Activated CD8-positive, alpha-beta memory T cell treated with anti-CD3 and anti-CD28 coated beads, Interleukin-2, amount 10 ng/mL, durations not matched to agents 7 days and 5 days (primary cell): Measurements from ENCODE around the gene ISCU. TPM values are rescaled to one million over a fixed set of nuclear protein-coding genes. Genes with fewer than 3 reads are reported as not detected.
"Not testable (repeated sequence)": the region's sequence is repeated elsewhere in the genome, so short reads cannot be mapped to it uniquely, and the experiment has no call there.

Experiments
- ATAC-seq: fragments of 150-1000 bp; cut with Tn5 transposase; one replicate; pipeline ENCODE4 v1.10.0; 2021; ENCODE audit warnings: moderate library complexity
- CTCF ChIA-PET: fragments of 350-600 bp; sonication (Branson Sonifier 250); formaldehyde crosslinking; loops from one replicate; lab custom pipeline; 2021; ENCODE audit warnings: antibody characterized with exemption; lab: Charles Lee
- DNase-seq: peaks from one replicate; pipeline ENCODE4 v3.0.0-alpha.2; 2020
- H3K27ac Mint-ChIP-seq: one replicate; pipeline ENCODE4 v1.8.0; 2021; ENCODE audit warnings: mild to moderate bottlenecking, mixed read lengths
- H3K27me3 Mint-ChIP-seq: one replicate; pipeline ENCODE4 v1.8.0; 2021; ENCODE audit warnings: mixed read lengths
- H3K36me3 Mint-ChIP-seq: one replicate; pipeline ENCODE4 v1.8.0; 2021; ENCODE audit warnings: mild to moderate bottlenecking, mixed read lengths
- H3K4me1 Mint-ChIP-seq: one replicate; pipeline ENCODE4 v1.8.0; 2021; ENCODE audit warnings: mixed read lengths
- H3K4me3 Mint-ChIP-seq: one replicate; pipeline ENCODE4 v1.8.0; 2021; ENCODE audit warnings: mild to moderate bottlenecking, moderate library complexity, mixed read lengths
- H3K9me3 Mint-ChIP-seq: one replicate; pipeline ENCODE4 v1.8.0; 2022; ENCODE audit warnings: low read depth, mixed read lengths
- total RNA-seq, 2 experiments: library from RNA; stranded (reverse); gene quantifications; one replicate each; pipeline ENCODE4 v1.2.3, GENCODE V29; 2021

Gene ISCU
- total RNA-seq, 2 experiments from 2014 or later = 64.2 to 86.9 TPM

DNA sequence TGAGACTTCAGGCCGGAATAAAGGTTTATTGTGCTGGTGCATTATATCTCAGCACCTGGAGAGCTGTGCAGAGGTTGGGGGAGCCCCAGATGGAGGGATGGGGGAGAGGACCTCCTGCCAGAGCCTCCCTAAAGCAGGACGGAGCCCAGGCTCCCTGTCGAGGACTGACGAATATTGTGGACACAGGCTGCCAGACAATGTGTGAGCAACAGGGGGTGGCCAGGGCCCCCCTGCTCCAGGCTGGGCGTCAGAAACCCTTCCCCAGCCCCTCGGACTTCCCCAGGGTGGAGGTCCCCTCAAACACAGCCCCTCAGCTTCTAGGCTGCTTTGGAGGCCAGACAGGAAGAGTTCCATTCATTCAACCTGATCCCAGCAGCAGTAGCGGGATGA lies 27.4 kb downstream of the ISCU start:
- H3K27me3 Mint-ChIP-seq = peaks cover under 1% of the 10 kb centered on the region
- no peak overlapping the region for H3K27ac Mint-ChIP-seq
- CTCF ChIA-PET = no interaction called here
- H3K36me3 Mint-ChIP-seq = no peaks in the 10 kb centered on the region
- ATAC-seq (no peak), DNase-seq (no peak)
- H3K4me3 Mint-ChIP-seq = no peak overlapping the region
- H3K4me1 Mint-ChIP-seq = no peaks in the 10 kb centered on the region
- H3K9me3 Mint-ChIP-seq = no peaks in the 10 kb centered on the region

DNA sequence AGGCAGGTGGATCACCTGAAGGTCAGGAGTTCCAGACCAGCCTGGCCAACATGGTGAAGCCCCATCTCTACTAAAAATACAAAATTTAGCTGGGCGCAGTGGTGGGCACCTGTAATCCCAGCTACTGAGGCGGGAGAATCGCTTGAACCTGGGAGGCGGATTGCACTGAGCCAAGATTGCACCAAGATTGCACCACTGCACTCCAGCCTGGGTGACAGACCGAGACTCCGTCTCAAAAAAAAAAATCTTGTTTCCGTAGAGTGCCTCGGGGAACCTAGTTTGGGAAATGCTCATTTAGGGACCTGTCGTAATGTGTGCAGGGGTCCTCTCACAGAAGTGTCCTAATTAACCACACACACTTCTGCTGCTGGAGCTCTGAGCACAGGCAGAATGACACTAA lies 28.1 kb downstream of the ISCU start:
- H3K4me1 Mint-ChIP-seq, CTCF ChIA-PET, H3K27me3 Mint-ChIP-seq, H3K4me3 Mint-ChIP-seq, DNase-seq, H3K36me3 Mint-ChIP-seq, H3K27ac Mint-ChIP-seq, H3K9me3 Mint-ChIP-seq, ATAC-seq: not testable (repeated sequence)

DNA sequence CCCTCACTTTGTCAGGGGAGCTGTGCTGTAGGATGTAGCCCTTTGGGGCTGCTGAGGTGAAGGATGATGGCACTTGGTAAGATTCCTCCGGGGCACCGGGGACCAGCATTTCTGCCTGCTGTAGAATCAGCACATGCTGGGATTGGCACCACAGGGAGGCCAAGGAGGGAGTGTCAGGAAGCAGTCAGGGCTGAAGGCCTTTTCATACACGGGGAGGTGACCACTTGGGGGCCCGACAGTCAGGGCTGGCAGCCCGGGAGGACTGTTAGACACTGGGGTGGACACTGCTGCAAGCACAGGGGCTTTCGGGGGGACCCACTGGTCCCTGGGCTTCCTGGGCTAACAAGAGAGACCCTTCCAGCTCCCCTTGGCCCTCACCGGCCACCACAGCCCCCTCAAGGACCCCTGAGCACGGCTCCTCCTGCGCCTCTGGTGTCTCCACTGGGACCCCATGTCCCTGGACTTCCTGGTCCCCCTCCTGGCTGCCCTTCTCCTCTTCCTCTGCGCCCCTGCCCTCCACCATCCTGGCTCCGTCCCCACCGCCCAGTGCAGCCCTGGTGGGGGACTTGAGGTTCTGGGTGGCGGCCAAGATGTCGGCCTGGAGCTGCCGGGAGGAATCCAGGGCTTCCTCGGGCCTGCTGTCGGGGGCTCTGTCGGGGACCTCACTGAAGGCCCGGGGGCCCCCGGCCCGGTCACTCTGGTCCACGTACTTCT lies 29.0 kb downstream of the ISCU start:
- no peak for DNase-seq
- no peak for ATAC-seq
- Mint-ChIP-seq H3K27ac (no peak overlapping the region), H3K4me3 (no peak overlapping the region), H3K9me3 (no peaks in the 10 kb centered on the region), H3K4me1 (no peaks in the 10 kb centered on the region), H3K36me3 (no peaks in the 10 kb centered on the region), H3K27me3 (no peaks in the 10 kb centered on the region)
- CTCF ChIA-PET = no interaction called here

- H3K4me1 Mint-ChIP-seq = no peaks in the 10 kb centered on the region
- no peak overlapping the region for H3K27ac Mint-ChIP-seq
- no peak overlapping the region for H3K4me3 Mint-ChIP-seq
- CTCF ChIA-PET = no interaction called here
- DNase-seq = no peak
- no peaks in the 10 kb centered on the region for H3K9me3 Mint-ChIP-seq
- no peaks in the 10 kb centered on the region for H3K27me3 Mint-ChIP-seq
- no peak for ATAC-seq
- no peaks in the 10 kb centered on the region for H3K36me3 Mint-ChIP-seq
Measured at GRCh38 chr12:108592033-108592909, 29.9 kb downstream of the ISCU start.

GRCh38 chr12:108594323-108594903 lies 32.0 kb downstream of the ISCU start:
- no peak for DNase-seq
- Mint-ChIP-seq H3K4me3 (no peak overlapping the region), H3K27ac (no peak overlapping the region), H3K9me3 (no peaks in the 10 kb centered on the region), H3K27me3 (no peaks in the 10 kb centered on the region), H3K36me3 (no peaks in the 10 kb centered on the region), H3K4me1 (no peaks in the 10 kb centered on the region)
- CTCF ChIA-PET = interaction anchor here (1.2 to 1.8 kb wide), 2 partner anchors 24 kb away, joined by 3 to 5 read pairs; no protein-coding TSS in a partner anchor
- ATAC-seq = no peak

DNA sequence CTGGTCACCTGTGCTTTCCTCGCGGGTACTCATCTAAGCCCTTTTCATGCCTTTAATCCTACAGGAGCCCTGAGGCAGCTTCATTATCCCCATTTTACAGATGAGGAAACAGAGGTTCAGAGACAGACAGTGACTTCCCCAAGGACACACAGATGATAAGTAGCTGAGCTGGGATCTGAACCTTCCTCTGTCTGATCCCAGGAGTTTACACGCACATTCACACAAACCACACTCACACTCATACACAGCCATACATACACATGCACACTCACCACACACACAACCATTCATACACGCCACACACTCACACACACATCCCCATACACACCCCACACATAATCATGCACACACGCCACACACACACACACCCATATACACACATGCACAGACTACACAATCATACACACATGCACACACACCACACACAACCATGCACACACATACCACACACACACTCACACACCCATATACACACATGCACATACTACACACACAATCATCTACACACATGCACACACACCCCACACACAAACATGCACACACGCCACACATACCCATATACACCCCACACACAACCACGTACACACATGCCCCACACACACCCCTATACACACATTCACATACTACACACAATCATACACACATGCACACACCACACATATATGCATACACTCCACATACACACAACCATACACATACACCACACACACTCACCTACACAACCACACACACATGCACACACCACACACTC lies 32.7 kb downstream of the ISCU start:
- Mint-ChIP-seq H3K4me1 (no peaks in the 10 kb centered on the region), H3K36me3 (no peaks in the 10 kb centered on the region), H3K27ac (no peak overlapping the region), H3K27me3 (no peaks in the 10 kb centered on the region), H3K9me3 (no peaks in the 10 kb centered on the region), H3K4me3 (no peak overlapping the region)
- ATAC-seq (no peak), DNase-seq (no peak)
- CTCF ChIA-PET = interaction anchor here (1.8 kb wide), 1 partner anchor 23 kb away, joined by 5 read pairs; no protein-coding TSS in a partner anchor

GRCh38 chr12:108595711-108596647 lies 33.6 kb downstream of the ISCU start:
- DNase-seq (no peak), ATAC-seq (no peak)
- H3K27me3 Mint-ChIP-seq = no peaks in the 10 kb centered on the region
- H3K27ac Mint-ChIP-seq = no peak overlapping the region
- H3K36me3 Mint-ChIP-seq = no peaks in the 10 kb centered on the region
- no peaks in the 10 kb centered on the region for H3K9me3 Mint-ChIP-seq
- H3K4me1 Mint-ChIP-seq = no peaks in the 10 kb centered on the region
- CTCF ChIA-PET = interaction anchor here (1.8 kb wide), 1 partner anchor 22 kb away, joined by 5 read pairs; no protein-coding TSS in a partner anchor
- H3K4me3 Mint-ChIP-seq = no peak overlapping the region

GRCh38 chr12:108596854-108597558 lies 34.6 kb downstream of the ISCU start:
- Mint-ChIP-seq H3K4me3 (no peak overlapping the region), H3K36me3 (no peaks in the 10 kb centered on the region), H3K27ac (no peak overlapping the region), H3K9me3 (no peaks in the 10 kb centered on the region), H3K4me1 (no peaks in the 10 kb centered on the region), H3K27me3 (no peaks in the 10 kb centered on the region)
- CTCF ChIA-PET = no interaction called here
- ATAC-seq (no peak), DNase-seq (no peak)

DNA sequence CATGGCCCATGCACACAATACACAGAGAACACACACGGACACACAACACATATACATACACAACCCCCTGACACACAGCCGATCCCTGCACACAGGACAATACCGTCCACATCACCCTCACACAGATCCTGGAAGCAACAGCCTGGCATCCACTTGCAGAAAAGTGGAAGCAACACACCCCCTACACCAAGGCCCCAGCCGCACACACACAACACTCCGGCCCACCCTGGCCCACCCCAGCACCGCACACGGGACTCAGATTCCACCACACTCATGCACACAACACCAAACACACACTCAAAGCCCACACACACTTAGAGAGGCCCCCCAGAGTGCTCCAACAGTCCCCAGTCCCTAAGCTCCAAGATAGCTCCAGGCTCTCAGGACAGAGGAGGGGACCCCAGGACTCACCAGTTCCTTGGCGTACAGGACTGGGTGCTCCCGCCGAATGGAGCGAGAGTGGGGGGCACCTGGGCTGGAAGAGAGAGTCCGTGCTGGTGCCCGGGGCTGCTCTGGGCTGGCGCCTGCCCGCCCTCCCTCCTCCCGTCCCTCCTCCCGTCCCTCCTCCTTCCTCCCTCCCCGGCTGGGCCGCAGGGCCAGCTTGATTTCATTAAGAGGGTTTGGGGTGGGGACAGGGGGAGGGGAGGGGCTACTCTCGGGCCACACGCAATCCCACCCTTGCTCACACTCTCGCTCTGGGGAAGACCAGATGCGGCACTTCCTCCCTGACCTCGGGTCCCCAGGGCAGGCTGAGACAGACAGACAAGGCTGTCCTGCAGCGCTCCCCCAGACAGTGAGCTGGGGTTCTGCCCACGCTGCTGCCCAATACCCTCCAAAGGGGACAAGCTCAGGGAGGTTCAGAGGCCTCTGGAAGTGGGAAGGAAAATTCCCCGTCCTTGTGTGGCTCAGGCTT lies 35.4 kb downstream of the ISCU start, which contains the start of gene TMEM119:
Gene TMEM119 (minus strand): TSS at position 526 of the 913 bp plus-strand sequence. CDS start 5,701 bp downstream, outside the sequence.
- no peak for DNase-seq
- no peaks in the 10 kb centered on the region for H3K36me3 Mint-ChIP-seq
- no peaks in the 10 kb centered on the region for H3K4me1 Mint-ChIP-seq
- CTCF ChIA-PET = no interaction called here
- H3K27me3 Mint-ChIP-seq = no peaks in the 10 kb centered on the region
- H3K4me3 Mint-ChIP-seq = no peak within 1 kb of the TSS
- no peaks in the 10 kb centered on the region for H3K9me3 Mint-ChIP-seq
- no peak for ATAC-seq
- no peak within 1 kb of the TSS for H3K27ac Mint-ChIP-seq

- ATAC-seq (no peak), DNase-seq (no peak)
- H3K27me3 Mint-ChIP-seq = no peaks in the 10 kb centered on the region
- H3K9me3 Mint-ChIP-seq = no peaks in the 10 kb centered on the region
- H3K27ac Mint-ChIP-seq = no peak overlapping the region
- CTCF ChIA-PET = no interaction called here
- no peaks in the 10 kb centered on the region for H3K4me1 Mint-ChIP-seq
- H3K4me3 Mint-ChIP-seq = no peak overlapping the region
- no peaks in the 10 kb centered on the region for H3K36me3 Mint-ChIP-seq
Measured at GRCh38 chr12:108598553-108599250, 36.3 kb downstream of the ISCU start.
